GM12878 (cell line): ENCODE data around the gene IL1RAPL1.

ENCODE experiments used
- BHLHE40 ChIP-seq, 2 experiments: fragments of 450-650 bp in 1 of 2; IDR thresholded peaks; 2 replicates each; pipeline ENCODE4 v1.6.1; 2011 to 2017; ENCODE audit warnings: low read depth in 2 of 2, borderline replicate concordance in 1 of 2, improper control_type of control experiment in 1 of 2, low read length in 1 of 2, mild to moderate bottlenecking in 1 of 2
- CBX5 ChIP-seq: sonication (generic); IDR thresholded peaks from 2 replicates; pipeline ENCODE4 v1.6.1; 2016; ENCODE audit warnings: low read depth, moderate library complexity, mild to moderate bottlenecking, inconsistent platforms
- CREB1 ChIP-seq: IDR thresholded peaks from 2 replicates; pipeline ENCODE4 v1.6.1; 2012; ENCODE audit warnings: low read depth, mild to moderate bottlenecking, inconsistent platforms
- JUND ChIP-seq: IDR thresholded peaks from 2 replicates; pipeline ENCODE4 v1.6.1; 2012; ENCODE audit warnings: low read depth, mild to moderate bottlenecking, low read length, improper control_type of control experiment, moderate library complexity
- MXI1 ChIP-seq: fragments of 150-350 bp; IDR thresholded peaks from 2 replicates; pipeline ENCODE4 v1.6.1; 2011; ENCODE audit warnings: low read depth, mild to moderate bottlenecking, inconsistent platforms, low read length, improper control_type of control experiment
- MYC ChIP-seq: IDR thresholded peaks from 2 replicates; pipeline ENCODE4 v1.6.1; 2011; ENCODE audit warnings: mild to moderate bottlenecking, low read length, moderate library complexity, inconsistent platforms; ENCODE audit not compliant: insufficient read depth, insufficient replicate concordance, insufficient read length, severe bottlenecking
- POLR2A ChIP-seq: IDR thresholded peaks from 2 replicates; pipeline ENCODE4 v1.6.1; 2011; ENCODE audit warnings: low read depth, mild to moderate bottlenecking, low read length
- POLR2AphosphoS2 ChIP-seq: IDR thresholded peaks from 2 replicates; pipeline ENCODE4 v1.6.1; 2011; ENCODE audit warnings: low read depth, mild to moderate bottlenecking, low read length, improper control_type of control experiment, moderate library complexity
- RELA ChIP-seq: fragments of 450-650 bp; IDR thresholded peaks from 2 replicates; pipeline ENCODE4 v1.8.0; 2014; ENCODE audit warnings: borderline replicate concordance; ENCODE audit not compliant: partially characterized antibody
- SP1 ChIP-seq: IDR thresholded peaks from one replicate; pipeline ENCODE4 v1.6.1; 2011; ENCODE audit warnings: low read depth, low read length
- SUZ12 ChIP-seq: fragments of 200-600 bp; sonication (generic); IDR thresholded peaks from one replicate; pipeline ENCODE4 v1.6.1; 2018; ENCODE audit warnings: antibody characterized with exemption, mild to moderate bottlenecking; ENCODE audit not compliant: unreplicated experiment
- YY1 ChIP-seq: IDR thresholded peaks from 2 replicates; pipeline ENCODE4 v1.6.1; 2011; ENCODE audit warnings: low read depth, mild to moderate bottlenecking, low read length
- TF ChIP-seq, protein P1 (sequence below), 3 experiments: IDR thresholded peaks in 2 of 3; conservative IDR thresholded peaks in 1 of 3; 2 replicates each; pipeline ENCODE4 v1.5.1; 2011; ENCODE audit warnings: low read depth in 3 of 3, low read length in 3 of 3, mild to moderate bottlenecking in 3 of 3, control low read depth in 2 of 3, moderate library complexity in 2 of 3, inconsistent platforms in 1 of 3, mixed read lengths in 1 of 3; ENCODE audit not compliant: control insufficient read depth in 2 of 3, insufficient read depth in 1 of 3; ENCODE audit errors: extremely low read depth in 1 of 3

- no peak for TF ChIP-seq MYC
- no peak for TF ChIP-seq MXI1
- TF ChIP-seq, protein P1, sequence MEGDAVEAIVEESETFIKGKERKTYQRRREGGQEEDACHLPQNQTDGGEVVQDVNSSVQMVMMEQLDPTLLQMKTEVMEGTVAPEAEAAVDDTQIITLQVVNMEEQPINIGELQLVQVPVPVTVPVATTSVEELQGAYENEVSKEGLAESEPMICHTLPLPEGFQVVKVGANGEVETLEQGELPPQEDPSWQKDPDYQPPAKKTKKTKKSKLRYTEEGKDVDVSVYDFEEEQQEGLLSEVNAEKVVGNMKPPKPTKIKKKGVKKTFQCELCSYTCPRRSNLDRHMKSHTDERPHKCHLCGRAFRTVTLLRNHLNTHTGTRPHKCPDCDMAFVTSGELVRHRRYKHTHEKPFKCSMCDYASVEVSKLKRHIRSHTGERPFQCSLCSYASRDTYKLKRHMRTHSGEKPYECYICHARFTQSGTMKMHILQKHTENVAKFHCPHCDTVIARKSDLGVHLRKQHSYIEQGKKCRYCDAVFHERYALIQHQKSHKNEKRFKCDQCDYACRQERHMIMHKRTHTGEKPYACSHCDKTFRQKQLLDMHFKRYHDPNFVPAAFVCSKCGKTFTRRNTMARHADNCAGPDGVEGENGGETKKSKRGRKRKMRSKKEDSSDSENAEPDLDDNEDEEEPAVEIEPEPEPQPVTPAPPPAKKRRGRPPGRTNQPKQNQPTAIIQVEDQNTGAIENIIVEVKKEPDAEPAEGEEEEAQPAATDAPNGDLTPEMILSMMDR (IDR thresholded peaks at IDR 0.05 in 2 of 3, conservative IDR thresholded peaks at IDR 0.05 in 1 of 3; ENCODE audit: control insufficient read depth in 2 of 3, extremely low read depth in 1 of 3, insufficient read depth in 1 of 3, low read depth in 3 of 3, low read length in 3 of 3) = no peak
- TF ChIP-seq RELA = no peak
- TF ChIP-seq POLR2A = no peak
- no peak for TF ChIP-seq YY1
- no peak for TF ChIP-seq SP1
- no peak for TF ChIP-seq SUZ12
- TF ChIP-seq POLR2AphosphoS2 = no peak
- no peak for TF ChIP-seq JUND
- no peak for TF ChIP-seq BHLHE40 (IDR thresholded peaks at IDR 0.05; ENCODE audit: borderline replicate concordance in 1 of 2, low read depth in 2 of 2, low read length in 1 of 2)
- no peak for TF ChIP-seq CREB1
- TF ChIP-seq CBX5 = no peak
Measured at GRCh38 chrX:28997706-28998463, 410.6 kb downstream of the IL1RAPL1 start.
